ENCODE data around the gene KIF18B.

DNA sequence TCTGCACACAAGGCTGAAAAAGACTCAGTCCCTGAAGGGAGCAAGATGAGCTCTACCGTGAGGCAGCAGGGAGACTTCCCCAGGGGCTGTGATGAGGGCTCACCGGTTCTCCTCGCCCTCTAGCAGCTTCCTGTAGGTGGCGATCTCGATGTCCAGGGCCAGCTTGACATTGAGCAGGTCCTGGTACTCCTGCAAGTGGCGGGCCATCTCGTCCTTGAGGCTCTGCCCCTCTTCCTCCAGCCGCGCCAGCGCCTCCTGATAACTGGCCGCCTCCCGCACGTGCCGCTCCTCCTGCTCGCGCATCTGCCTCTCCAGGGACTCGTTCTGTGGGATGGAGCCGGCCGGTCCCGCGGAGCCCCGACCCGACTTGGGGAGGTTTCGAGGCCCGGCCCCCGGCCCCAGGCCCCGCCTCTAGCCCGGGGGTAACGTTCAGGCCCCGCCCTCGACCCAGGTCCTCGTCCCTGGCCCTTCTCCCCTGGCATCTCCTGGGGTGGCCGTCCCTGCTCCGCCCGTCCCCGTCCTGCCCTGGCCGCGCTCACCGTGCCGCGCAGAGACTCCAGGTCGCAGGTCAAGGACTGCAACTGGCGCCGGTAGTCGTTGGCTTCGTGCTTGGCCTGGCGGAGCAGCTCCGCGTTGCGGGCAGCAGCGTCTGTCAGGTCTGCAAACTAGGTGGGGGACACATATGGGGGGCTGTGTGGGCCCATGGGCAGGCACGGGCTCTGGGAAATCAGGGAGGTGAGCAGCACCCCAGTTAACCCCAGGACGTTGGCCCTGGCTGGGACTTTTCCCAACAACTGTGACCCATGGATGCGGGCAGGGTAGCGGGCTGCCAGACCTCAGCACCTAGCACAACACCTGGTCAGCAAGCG is 36.2 kb downstream of the KIF18B start:
- TF ChIP-seq, protein P1, sequence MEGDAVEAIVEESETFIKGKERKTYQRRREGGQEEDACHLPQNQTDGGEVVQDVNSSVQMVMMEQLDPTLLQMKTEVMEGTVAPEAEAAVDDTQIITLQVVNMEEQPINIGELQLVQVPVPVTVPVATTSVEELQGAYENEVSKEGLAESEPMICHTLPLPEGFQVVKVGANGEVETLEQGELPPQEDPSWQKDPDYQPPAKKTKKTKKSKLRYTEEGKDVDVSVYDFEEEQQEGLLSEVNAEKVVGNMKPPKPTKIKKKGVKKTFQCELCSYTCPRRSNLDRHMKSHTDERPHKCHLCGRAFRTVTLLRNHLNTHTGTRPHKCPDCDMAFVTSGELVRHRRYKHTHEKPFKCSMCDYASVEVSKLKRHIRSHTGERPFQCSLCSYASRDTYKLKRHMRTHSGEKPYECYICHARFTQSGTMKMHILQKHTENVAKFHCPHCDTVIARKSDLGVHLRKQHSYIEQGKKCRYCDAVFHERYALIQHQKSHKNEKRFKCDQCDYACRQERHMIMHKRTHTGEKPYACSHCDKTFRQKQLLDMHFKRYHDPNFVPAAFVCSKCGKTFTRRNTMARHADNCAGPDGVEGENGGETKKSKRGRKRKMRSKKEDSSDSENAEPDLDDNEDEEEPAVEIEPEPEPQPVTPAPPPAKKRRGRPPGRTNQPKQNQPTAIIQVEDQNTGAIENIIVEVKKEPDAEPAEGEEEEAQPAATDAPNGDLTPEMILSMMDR (IDR thresholded peaks at IDR 0.05; ENCODE audit: low read length): peak; percentile 46; the same call in 1 of the 2 replicates
- TF ChIP-seq EZH2 (IDR thresholded peaks at IDR 0.05; ENCODE audit: borderline replicate concordance, low read length): no peak
